Peyer's patch (tissue), 4 donors: Measurements from ENCODE around the gene TBX10.

ENCODE experiments used
- CTCF ChIP-seq, 6 experiments: fragments of 450-650 bp in 4 of 6; fragments of 200-600 bp in 2 of 6; sonication (generic) in 1 of 6; IDR thresholded peaks; one replicate each; pipeline ENCODE4 v1.5.1; 2017 to 2019; ENCODE audit warnings: antibody characterized with exemption in 6 of 6, mild to moderate bottlenecking in 3 of 6, moderate library complexity in 1 of 6
- POLR2A ChIP-seq, 2 donors: fragments of 450-650 bp; IDR thresholded peaks; one replicate each; pipeline ENCODE4 v1.5.1; 2017; ENCODE audit warnings: antibody characterized with exemption in 2 of 2, mild to moderate bottlenecking in 2 of 2, moderate library complexity in 2 of 2

- TF ChIP-seq CTCF (IDR thresholded peaks at IDR 0.05), result no peak
- no peak for TF ChIP-seq POLR2A (IDR thresholded peaks at IDR 0.05)
Observed at GRCh38 chr11:67585911-67586310, 53.7 kb downstream of the TBX10 start.
